ENCODE results near the gene C1orf116.
"Not testable (repeated sequence)": the region's sequence is repeated elsewhere in the genome, so short reads cannot be mapped to it uniquely, and the experiment has no call there.

The C1orf116 gene

DNA sequence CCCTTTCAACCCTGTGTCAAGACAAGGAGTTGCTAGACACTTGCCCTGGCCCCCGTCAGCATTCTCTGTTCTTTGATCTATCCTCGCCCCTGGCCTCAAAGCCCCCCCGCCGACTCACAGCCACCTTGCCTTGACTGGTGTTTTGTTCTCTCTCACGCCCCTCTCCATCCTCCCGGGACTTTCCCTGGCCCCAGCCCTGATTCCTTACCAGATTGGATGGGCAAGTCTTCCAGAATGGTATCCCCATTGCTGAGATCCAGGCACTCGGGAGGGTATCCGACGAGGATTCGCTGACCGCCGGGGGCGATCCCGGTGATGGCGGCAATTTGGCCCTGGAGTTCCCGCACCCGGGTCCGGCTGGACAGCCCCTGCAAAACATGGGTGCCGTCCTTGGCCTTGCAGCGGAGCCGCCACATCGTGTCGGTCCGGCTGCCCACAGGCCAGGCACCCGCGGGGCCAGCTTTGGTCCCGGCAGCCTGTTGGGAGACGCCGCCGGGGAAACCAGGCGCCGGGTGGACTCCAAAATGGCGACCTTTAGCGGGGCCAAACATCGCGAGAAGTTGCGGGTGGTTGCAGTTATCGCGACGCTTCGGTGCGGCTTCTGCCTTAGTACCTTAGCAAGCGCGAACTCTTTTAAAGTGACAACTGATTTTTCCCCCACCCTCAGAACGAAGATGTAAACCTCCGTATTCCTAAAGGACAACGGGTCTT is 18.1 kb upstream of the C1orf116 start:
- H3K4me1 ChIP-seq (ENCODE audit: control insufficient read depth in 5 of 5, insufficient read depth in 5 of 5, low read length in 5 of 5) = peaks cover 6 to 51% (median 37%) of the 10 kb centered on the region in 5 donors
- H3K4me3 ChIP-seq (ENCODE audit: low read depth in 1 of 5, low read length in 5 of 5) = peak overlapping the region; percentile 95 to 99 (median 96)
- H3K27ac ChIP-seq (ENCODE audit: low read depth, low read length) = peak overlapping the region; percentile 87
- peaks cover 14 to 19% (median 15%) of the 10 kb centered on the region in 5 donors for H3K36me3 ChIP-seq (ENCODE audit: control insufficient read depth in 5 of 5, insufficient read depth in 5 of 5, low read length in 5 of 5)
- H3K27me3 ChIP-seq (ENCODE audit: control insufficient read depth in 5 of 5, insufficient read depth in 4 of 5, low read length in 5 of 5) = no peaks in the 10 kb centered on the region
- H3K9ac ChIP-seq (ENCODE audit: low read length in 5 of 5) = peak overlapping the region; percentile 90 to 99 (median 93)
- H3K9me3 ChIP-seq (ENCODE audit: control insufficient read depth in 5 of 5, low read length in 5 of 5) = no peaks in the 10 kb centered on the region

DNA sequence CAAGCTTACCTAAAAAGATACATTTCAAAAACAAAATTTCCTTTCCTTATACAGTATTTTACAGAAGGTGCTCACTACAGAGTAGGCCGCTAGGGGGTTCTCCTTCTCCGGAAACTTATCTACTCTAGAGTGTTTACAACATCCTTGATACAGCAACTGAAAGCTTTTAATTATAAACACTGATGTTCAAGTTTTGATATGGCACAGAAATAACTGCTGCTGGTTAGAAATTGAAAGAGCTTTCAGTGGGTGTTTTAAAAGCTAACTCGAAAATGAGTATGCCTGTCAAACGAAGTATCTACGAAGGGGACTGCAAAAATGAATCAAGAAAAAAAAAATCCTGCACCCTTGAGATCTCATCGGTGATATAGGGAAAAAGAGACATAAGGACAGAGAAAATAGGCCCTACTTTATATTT is 17.4 kb upstream of the C1orf116 start:
- H3K4me1 ChIP-seq (ENCODE audit: control insufficient read depth in 5 of 5, insufficient read depth in 5 of 5, low read length in 5 of 5) = peaks cover 6 to 51% (median 42%) of the 10 kb centered on the region in 5 donors

DNA sequence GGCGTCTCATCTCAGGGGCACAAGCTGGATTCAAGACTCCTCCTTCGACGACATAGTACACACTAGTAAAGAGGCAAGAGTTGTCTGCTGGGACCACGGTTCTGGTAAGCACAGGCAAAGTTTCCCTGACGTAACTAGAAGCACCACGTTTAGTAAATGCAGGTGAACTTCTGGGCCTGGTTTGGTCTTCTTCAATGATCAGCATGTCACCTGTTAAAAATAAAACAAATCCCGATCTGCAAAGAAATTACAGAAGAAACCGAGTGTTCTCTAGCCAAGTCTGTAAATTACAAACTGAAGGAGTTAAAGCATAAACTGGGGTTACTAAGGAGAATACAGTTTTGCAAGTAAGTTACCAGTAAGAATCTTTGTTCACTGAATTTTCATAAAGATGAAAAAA is 17.0 kb upstream of the C1orf116 start:
- Histone ChIP-seq H3K9ac (ENCODE audit: low read length in 5 of 5) (peak overlapping the region in 2 of 5 donors; percentile 93 to 99), H3K9me3 (ENCODE audit: control insufficient read depth in 5 of 5, low read length in 5 of 5) (no peaks in the 10 kb centered on the region), H3K4me1 (ENCODE audit: control insufficient read depth in 5 of 5, insufficient read depth in 5 of 5, low read length in 5 of 5) (peaks cover 6 to 48% (median 42%) of the 10 kb centered on the region in 5 donors), H3K27me3 (ENCODE audit: control insufficient read depth in 5 of 5, insufficient read depth in 4 of 5, low read length in 5 of 5) (no peaks in the 10 kb centered on the region), H3K36me3 (ENCODE audit: control insufficient read depth in 5 of 5, insufficient read depth in 5 of 5, low read length in 5 of 5) (peaks cover 14 to 19% (median 15%) of the 10 kb centered on the region in 5 donors), H3K27ac (ENCODE audit: low read depth, low read length) (peak overlapping the region; percentile 87), H3K4me3 (ENCODE audit: low read depth in 1 of 5, low read length in 5 of 5) (peak overlapping the region in 2 of 5 donors; percentile 96)

More for the DNA sequence above, 17.4 kb upstream of the C1orf116 start:
- Histone ChIP-seq H3K9me3 (ENCODE audit: control insufficient read depth in 5 of 5, low read length in 5 of 5) (no peaks in the 10 kb centered on the region), H3K9ac (ENCODE audit: low read length in 5 of 5) (peak overlapping the region; percentile 90 to 99 (median 93)), H3K27me3 (ENCODE audit: control insufficient read depth in 5 of 5, insufficient read depth in 4 of 5, low read length in 5 of 5) (no peaks in the 10 kb centered on the region), H3K27ac (ENCODE audit: low read depth, low read length) (peak overlapping the region; percentile 87), H3K4me3 (ENCODE audit: low read depth in 1 of 5, low read length in 5 of 5) (peak overlapping the region; percentile 95 to 99 (median 96)), H3K36me3 (ENCODE audit: control insufficient read depth in 5 of 5, insufficient read depth in 5 of 5, low read length in 5 of 5) (peaks cover 14 to 19% (median 15%) of the 10 kb centered on the region in 5 donors)

DNA sequence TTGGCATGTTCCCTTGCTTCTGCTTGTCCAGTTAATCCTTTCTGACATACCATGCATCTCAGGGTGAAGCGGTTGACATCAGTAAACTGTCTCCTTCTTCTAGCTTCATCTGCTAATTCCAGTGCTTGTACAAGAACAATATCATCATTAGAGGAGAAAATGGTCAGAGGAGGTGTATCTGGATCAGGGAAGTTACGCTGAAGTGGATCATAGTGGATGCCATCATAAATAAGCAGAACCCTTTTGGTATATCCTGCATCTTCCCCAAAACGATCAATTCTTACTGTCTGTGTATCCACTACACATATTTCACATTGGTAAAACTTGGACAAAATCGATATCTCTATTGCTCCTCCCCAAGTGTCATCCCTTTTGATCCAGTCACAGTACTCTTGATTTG is 16.5 kb upstream of the C1orf116 start:
- H3K9ac ChIP-seq (ENCODE audit: low read length in 5 of 5) = peak overlapping the region in 1 of 5 donors; percentile 99
- no peak overlapping the region for H3K4me3 ChIP-seq (ENCODE audit: low read depth in 1 of 5, low read length in 5 of 5)
- no peaks in the 10 kb centered on the region for H3K9me3 ChIP-seq (ENCODE audit: control insufficient read depth in 5 of 5, low read length in 5 of 5)
- H3K27ac ChIP-seq (ENCODE audit: low read depth, low read length) = no peak overlapping the region
- H3K27me3 ChIP-seq (ENCODE audit: control insufficient read depth in 5 of 5, insufficient read depth in 4 of 5, low read length in 5 of 5) = no peaks in the 10 kb centered on the region
- peaks cover 6 to 48% (median 42%) of the 10 kb centered on the region in 5 donors for H3K4me1 ChIP-seq (ENCODE audit: control insufficient read depth in 5 of 5, insufficient read depth in 5 of 5, low read length in 5 of 5)
- peaks cover 14 to 19% (median 15%) of the 10 kb centered on the region in 5 donors for H3K36me3 ChIP-seq (ENCODE audit: control insufficient read depth in 5 of 5, insufficient read depth in 5 of 5, low read length in 5 of 5)

DNA sequence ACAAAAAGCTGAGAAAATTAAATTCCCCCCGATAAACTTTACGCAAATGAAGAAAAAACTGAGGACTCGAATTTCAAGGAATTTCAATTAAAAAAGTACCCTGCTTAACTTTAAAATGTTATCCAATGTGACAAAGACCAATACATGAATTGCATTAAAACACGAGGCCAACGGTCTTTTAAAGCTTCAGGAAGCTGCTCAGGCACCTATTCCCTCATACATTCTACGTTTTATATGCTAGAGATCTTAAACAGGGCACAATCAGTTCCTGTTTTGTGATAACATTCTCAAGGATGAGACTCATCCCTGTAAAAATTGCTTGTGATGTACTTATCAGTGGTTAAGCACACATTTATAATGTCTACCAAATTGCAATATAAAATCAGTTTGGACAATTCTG is 15.5 kb upstream of the C1orf116 start:
- Histone ChIP-seq H3K27me3 (ENCODE audit: control insufficient read depth in 5 of 5, insufficient read depth in 4 of 5, low read length in 5 of 5) (no peaks in the 10 kb centered on the region), H3K36me3 (ENCODE audit: control insufficient read depth in 5 of 5, insufficient read depth in 5 of 5, low read length in 5 of 5) (peaks cover 14 to 21% (median 15%) of the 10 kb centered on the region in 5 donors), H3K4me1 (ENCODE audit: control insufficient read depth in 5 of 5, insufficient read depth in 5 of 5, low read length in 5 of 5) (peaks cover 6 to 40% (median 36%) of the 10 kb centered on the region in 5 donors)

DNA sequence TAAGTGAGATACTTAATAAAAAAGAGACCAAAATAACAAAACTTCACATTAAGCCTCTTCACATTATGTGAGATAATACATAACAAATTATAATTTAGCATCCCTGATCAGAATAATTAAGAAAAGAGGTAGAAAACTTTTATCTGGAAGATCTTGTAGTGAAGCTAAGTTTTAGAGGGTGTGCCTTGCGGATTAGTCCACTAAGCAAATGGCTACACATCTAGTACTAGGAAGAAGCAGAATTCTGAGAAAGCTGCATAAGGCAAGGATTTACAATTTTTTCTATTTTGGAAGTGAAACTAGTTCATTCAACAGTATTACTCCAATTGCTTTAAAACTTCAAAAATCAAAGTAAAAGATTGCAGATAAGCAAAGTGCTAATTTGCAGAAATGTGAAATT is 14.9 kb upstream of the C1orf116 start:
- H3K27me3 ChIP-seq (ENCODE audit: control insufficient read depth in 5 of 5, insufficient read depth in 4 of 5, low read length in 5 of 5) = no peaks in the 10 kb centered on the region
- H3K27ac ChIP-seq (ENCODE audit: low read depth, low read length) = no peak overlapping the region
- peak overlapping the region in 1 of 5 donors; percentile 28 for H3K9ac ChIP-seq (ENCODE audit: low read length in 5 of 5)
- H3K9me3 ChIP-seq (ENCODE audit: control insufficient read depth in 5 of 5, low read length in 5 of 5) = no peaks in the 10 kb centered on the region
- peaks cover 14 to 21% (median 15%) of the 10 kb centered on the region in 5 donors for H3K36me3 ChIP-seq (ENCODE audit: control insufficient read depth in 5 of 5, insufficient read depth in 5 of 5, low read length in 5 of 5)
- peaks cover 3 to 37% (median 33%) of the 10 kb centered on the region in 5 donors for H3K4me1 ChIP-seq (ENCODE audit: control insufficient read depth in 5 of 5, insufficient read depth in 5 of 5, low read length in 5 of 5)
- no peak overlapping the region for H3K4me3 ChIP-seq (ENCODE audit: low read depth in 1 of 5, low read length in 5 of 5)

More for the DNA sequence above, 15.5 kb upstream of the C1orf116 start:
- H3K9ac ChIP-seq (ENCODE audit: low read length in 5 of 5) = peak overlapping the region in 2 of 5 donors; percentile 28
- no peak overlapping the region for H3K27ac ChIP-seq (ENCODE audit: low read depth, low read length)
- H3K4me3 ChIP-seq (ENCODE audit: low read depth in 1 of 5, low read length in 5 of 5) = no peak overlapping the region
- H3K9me3 ChIP-seq (ENCODE audit: control insufficient read depth in 5 of 5, low read length in 5 of 5) = no peaks in the 10 kb centered on the region

DNA sequence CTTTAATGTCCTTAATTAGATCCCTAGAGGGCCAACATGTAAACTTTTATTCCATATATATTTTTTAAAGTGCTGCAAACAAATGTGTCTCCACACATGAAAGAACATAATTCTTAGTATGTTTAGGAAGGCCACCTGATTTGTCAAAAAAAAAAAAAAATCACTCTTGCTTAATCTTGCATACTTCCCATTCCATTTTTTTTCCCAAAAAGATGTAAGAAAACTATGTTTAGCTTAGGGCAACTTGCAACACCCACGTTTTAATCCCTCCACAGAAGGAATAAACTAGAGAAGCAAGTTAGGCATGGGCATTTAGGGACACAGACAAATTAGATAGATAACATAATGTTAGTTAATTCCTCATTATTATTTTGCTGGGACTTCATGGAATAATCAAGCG is 12.9 kb upstream of the C1orf116 start:
- H3K9ac ChIP-seq (ENCODE audit: low read length in 5 of 5) = no peak overlapping the region
- no peak overlapping the region for H3K27ac ChIP-seq (ENCODE audit: low read depth, low read length)
- H3K27me3 ChIP-seq (ENCODE audit: control insufficient read depth in 5 of 5, insufficient read depth in 4 of 5, low read length in 5 of 5) = no peaks in the 10 kb centered on the region
- peaks cover 0 to 21% (median 17%) of the 10 kb centered on the region in 5 donors for H3K4me1 ChIP-seq (ENCODE audit: control insufficient read depth in 5 of 5, insufficient read depth in 5 of 5, low read length in 5 of 5)
- H3K9me3 ChIP-seq (ENCODE audit: control insufficient read depth in 5 of 5, low read length in 5 of 5) = no peaks in the 10 kb centered on the region
- no peak overlapping the region for H3K4me3 ChIP-seq (ENCODE audit: low read depth in 1 of 5, low read length in 5 of 5)
- peaks cover 14 to 21% (median 15%) of the 10 kb centered on the region in 5 donors for H3K36me3 ChIP-seq (ENCODE audit: control insufficient read depth in 5 of 5, insufficient read depth in 5 of 5, low read length in 5 of 5)

DNA sequence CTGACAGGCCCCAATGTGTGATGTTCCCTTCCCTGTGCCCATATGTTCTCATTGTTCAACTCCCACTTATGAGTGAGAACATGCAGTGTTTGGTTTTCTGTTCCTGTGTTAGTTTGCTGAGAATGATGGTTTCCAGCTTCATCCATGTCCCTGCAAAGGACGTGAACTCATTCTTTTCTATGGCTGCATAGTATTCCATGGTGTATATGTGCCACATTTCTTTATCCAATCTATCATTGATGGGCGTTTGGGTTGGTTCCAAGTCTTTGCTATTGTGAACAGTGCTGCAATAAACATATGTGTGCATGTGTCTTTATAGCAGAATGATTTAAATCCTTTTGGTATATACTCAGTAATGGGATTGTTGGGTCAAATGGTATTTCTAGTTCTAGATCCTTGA is 8.8 kb upstream of the C1orf116 start:
- H3K9me3 ChIP-seq (ENCODE audit: control insufficient read depth in 5 of 5, low read length in 5 of 5); H3K9ac ChIP-seq (ENCODE audit: low read length in 5 of 5); H3K27me3 ChIP-seq (ENCODE audit: control insufficient read depth in 5 of 5, insufficient read depth in 4 of 5, low read length in 5 of 5); H3K4me1 ChIP-seq (ENCODE audit: control insufficient read depth in 5 of 5, insufficient read depth in 5 of 5, low read length in 5 of 5); H3K36me3 ChIP-seq (ENCODE audit: control insufficient read depth in 5 of 5, insufficient read depth in 5 of 5, low read length in 5 of 5); H3K27ac ChIP-seq (ENCODE audit: low read depth, low read length); H3K4me3 ChIP-seq (ENCODE audit: low read depth in 1 of 5, low read length in 5 of 5): not testable (repeated sequence)

DNA sequence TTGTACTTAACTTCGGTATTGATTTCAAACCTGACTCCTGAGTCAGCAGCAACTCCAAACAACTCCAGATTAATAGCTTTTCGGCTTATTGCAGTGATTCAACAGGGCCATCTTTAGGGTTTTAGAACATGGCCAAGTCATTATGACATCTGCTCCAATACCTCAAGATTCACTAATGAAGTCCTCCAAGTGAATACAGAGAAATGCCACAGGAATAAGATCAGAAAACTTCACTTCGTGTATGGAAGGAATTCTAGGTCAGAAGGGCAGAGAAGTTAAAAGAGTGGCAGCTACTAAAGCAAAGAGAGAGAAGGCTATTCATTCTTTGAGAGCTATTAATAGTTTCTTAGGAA is 7.6 kb upstream of the C1orf116 start:
- Histone ChIP-seq H3K9me3 (ENCODE audit: control insufficient read depth in 5 of 5, low read length in 5 of 5) (no peaks in the 10 kb centered on the region), H3K27me3 (ENCODE audit: control insufficient read depth in 5 of 5, insufficient read depth in 4 of 5, low read length in 5 of 5) (no peaks in the 10 kb centered on the region), H3K9ac (ENCODE audit: low read length in 5 of 5) (no peak overlapping the region), H3K4me3 (ENCODE audit: low read depth in 1 of 5, low read length in 5 of 5) (no peak overlapping the region), H3K36me3 (ENCODE audit: control insufficient read depth in 5 of 5, insufficient read depth in 5 of 5, low read length in 5 of 5) (peaks cover 0 to 6% (median 0%) of the 10 kb centered on the region in 5 donors), H3K27ac (ENCODE audit: low read depth, low read length) (no peak overlapping the region), H3K4me1 (ENCODE audit: control insufficient read depth in 5 of 5, insufficient read depth in 5 of 5, low read length in 5 of 5) (peaks cover 0 to under 1% (median 0%) of the 10 kb centered on the region in 5 donors)

DNA sequence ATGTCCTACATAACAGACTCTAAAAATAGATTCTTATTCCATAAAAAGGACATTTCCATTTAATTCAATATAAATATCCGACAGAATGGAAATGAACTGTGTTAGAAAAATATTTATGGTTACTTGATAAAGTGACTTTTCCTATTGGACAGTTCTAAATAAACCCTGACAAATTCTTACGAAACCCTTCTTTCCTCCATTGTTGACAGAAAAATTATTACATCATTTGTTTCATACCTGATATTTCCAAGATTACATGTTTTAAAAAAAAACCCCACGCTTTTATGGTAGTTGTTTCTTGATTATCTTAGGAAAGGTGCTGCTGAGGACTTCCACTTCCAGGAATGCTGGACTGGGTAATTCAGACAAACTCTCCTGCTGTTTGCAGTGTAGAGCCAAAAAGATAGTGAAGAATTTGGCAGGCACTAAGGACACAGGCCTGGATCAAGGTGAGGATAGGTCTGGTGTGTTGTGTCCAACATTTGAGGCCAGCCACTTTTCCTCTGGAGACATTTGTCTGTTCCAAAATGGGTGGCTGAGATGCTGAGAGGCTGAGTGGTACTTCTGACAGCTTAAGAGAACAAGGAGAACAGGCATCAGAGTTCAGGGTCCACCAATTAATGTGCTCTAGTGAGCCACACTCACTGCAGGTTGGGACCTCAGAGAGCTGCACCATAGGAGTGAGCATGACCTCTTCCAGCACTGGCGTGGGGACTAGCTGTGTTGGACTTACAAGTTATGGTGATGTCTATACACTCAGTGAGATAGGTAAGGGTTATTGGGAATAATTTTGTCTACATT is 7.0 kb upstream of the C1orf116 start:
- no peaks in the 10 kb centered on the region for H3K9me3 ChIP-seq (ENCODE audit: control insufficient read depth in 5 of 5, low read length in 5 of 5)
- H3K4me1 ChIP-seq (ENCODE audit: control insufficient read depth in 5 of 5, insufficient read depth in 5 of 5, low read length in 5 of 5) = no peaks in the 10 kb centered on the region
- H3K9ac ChIP-seq (ENCODE audit: low read length in 5 of 5) = no peak overlapping the region
- no peak overlapping the region for H3K4me3 ChIP-seq (ENCODE audit: low read depth in 1 of 5, low read length in 5 of 5)
- H3K36me3 ChIP-seq (ENCODE audit: control insufficient read depth in 5 of 5, insufficient read depth in 5 of 5, low read length in 5 of 5) = peaks cover 0 to 6% (median 0%) of the 10 kb centered on the region in 5 donors
- no peaks in the 10 kb centered on the region for H3K27me3 ChIP-seq (ENCODE audit: control insufficient read depth in 5 of 5, insufficient read depth in 4 of 5, low read length in 5 of 5)
- no peak overlapping the region for H3K27ac ChIP-seq (ENCODE audit: low read depth, low read length)

Measured in subcutaneous abdominal adipose tissue (tissue), 5 donors.